NCI-H82 treated with DMSO at 0.1 percent for 48 hours (cell line): ENCODE data around the gene BLACAT1.
A peak's percentile ranks its signal among the peaks of the same experiment; 100 is the strongest.

Experiments used
- DNase-seq: peaks from one replicate; lab custom pipeline; 2025; ENCODE audit not compliant: unreplicated experiment; lab: John Stamatoyannopoulos, UW

BLACAT1 gene

GRCh38 chr1:205455581-205456382 is at the start of gene BLACAT1:
Gene BLACAT1 (minus strand): TSS chr1:205456045.
- DNase-seq, result no peak

- DNase-seq, result peak; percentile 35
Observed at GRCh38 chr1:205505076-205505729, 49.4 kb upstream of the BLACAT1 start.

- DNase-seq, result peak; percentile 78
Observed at GRCh38 chr1:205504311-205505075, 48.6 kb upstream of the BLACAT1 start, which contains the start of gene CDK18. Gene CDK18 (plus strand): TSS chr1:205504669. CDS start chr1:205523168, 18,499 bp downstream.

GRCh38 chr1:205502992-205503391 is 47.1 kb upstream of the BLACAT1 start:
- no peak for DNase-seq

- no peak for DNase-seq
Observed at GRCh38 chr1:205502111-205502810, 46.4 kb upstream of the BLACAT1 start.

GRCh38 chr1:205500240-205501233 is 44.7 kb upstream of the BLACAT1 start:
- no peak for DNase-seq

- DNase-seq, result no peak
Observed at GRCh38 chr1:205499789-205500188, 43.9 kb upstream of the BLACAT1 start.

- DNase-seq, result no peak
Observed at GRCh38 chr1:205497351-205497750, 41.5 kb upstream of the BLACAT1 start.

- no peak for DNase-seq
Observed at GRCh38 chr1:205496661-205497060, 40.8 kb upstream of the BLACAT1 start.

- DNase-seq, result peak; percentile 82
Observed at GRCh38 chr1:205495237-205495823, 39.5 kb upstream of the BLACAT1 start.

- DNase-seq, result no peak
Observed at GRCh38 chr1:205494115-205494514, 38.3 kb upstream of the BLACAT1 start.

- no peak for DNase-seq
Observed at GRCh38 chr1:205493241-205494085, 37.6 kb upstream of the BLACAT1 start.

GRCh38 chr1:205492774-205493173 is 36.9 kb upstream of the BLACAT1 start:
- no peak for DNase-seq

GRCh38 chr1:205492201-205492667 is 36.4 kb upstream of the BLACAT1 start:
- peak; percentile 93 for DNase-seq

- DNase-seq, result no peak
Observed at GRCh38 chr1:205491794-205492193, 35.9 kb upstream of the BLACAT1 start.

- DNase-seq, result peak; percentile 75
Observed at GRCh38 chr1:205488074-205488723, 32.4 kb upstream of the BLACAT1 start.

- no peak for DNase-seq
Observed at GRCh38 chr1:205486258-205486657, 30.4 kb upstream of the BLACAT1 start.
